Pancreas (tissue), 10 donors: ENCODE measurements around the gene SCARB1. TPM values are rescaled to one million over a fixed set of nuclear protein-coding genes. Genes with fewer than 3 reads are reported as not detected.

Source experiments
- ATAC-seq, 4 donors: fragments of 200-7000 bp; cut with Tn5 transposase; one replicate each; pipeline versions ENCODE4 v1.8.0 to v1.9.1; 2020; ENCODE audit warnings: mild to moderate bottlenecking in 4 of 4, moderate library complexity in 4 of 4
- DNase-seq, 6 donors: peaks; one replicate each; pipeline ENCODE4 v3.0.0-alpha.2; 2020
- FAIRE-seq: peaks from 2 replicates; lab custom pipeline; 2012; peaks lifted over from hg19 to GRCh38; lab: Jason Lieb, UNC
- H3K27ac ChIP-seq, 4 donors: fragments of 200-600 bp; sonication (generic); 1 replicate in 3 of 4; 2 replicates in 1 of 4; pipeline versions ENCODE4 v1.5.0 to v1.8.0; 2020
- H3K27me3 ChIP-seq, 4 donors: fragments of 200-600 bp; one replicate each; pipeline ENCODE4 v1.8.0; 2021
- H3K36me3 ChIP-seq, 3 donors: fragments of 200-600 bp; sonication (generic) in 1 of 3; one replicate each; pipeline versions ENCODE4 v1.5.0 to v1.8.0; 2020 to 2021
- H3K4me1 ChIP-seq, 3 donors: fragments of 200-600 bp; one replicate each; pipeline ENCODE4 v1.8.0; 2021
- H3K4me3 ChIP-seq, 4 donors: fragments of 200-600 bp; sonication (generic) in 2 of 4; one replicate each; pipeline versions ENCODE4 v1.5.0 to v1.8.0; 2020 to 2021
- H3K9me3 ChIP-seq, 4 donors: fragments of 200-600 bp; one replicate each; pipeline ENCODE4 v1.8.0; 2021
- CTCF ChIP-seq, 4 donors: fragments of 200-600 bp; sonication (generic) in 3 of 4; IDR thresholded peaks; one replicate each; pipeline versions ENCODE4 v1.5.0 to v1.8.0; 2021; ENCODE audit warnings: antibody characterized with exemption in 4 of 4
- WGBS, 2 donors: extraction: QIAGEN DNeasy Blood & Tissue Kit; methylation state at CpG; one replicate each; pipeline ENCODE4 v1.1.7; 2013; 5-methylcytosine and 5-hydroxymethylcytosine counted together
- intact Hi-C, 3 donors: fragments of 100-400 bp; cut with DNase I; formaldehyde crosslinking; loops; one replicate each; pipeline versions ENCODE4 v1.11.1 to v1.14.2; 2022
- polyA plus RNA-seq, 2 donors: library from polyadenylated mRNA; stranded (reverse); fragments of 200-250 nt; gene quantifications; one replicate each; pipeline ENCODE4 v1.2.3, GENCODE V29; 2013
- total RNA-seq, 6 donors: library from RNA; stranded (reverse); fragmentation: NEBNext Ultra II Directional in 4 of 6; extraction: Animal tissue kit (Norgen Biotek cat#: 25700) in 4 of 6; gene quantifications; one replicate each; pipeline versions ENCODE4 v1.2.1 to v1.2.4, GENCODE V29; 2021 to 2023
- donor health status: healthy with polysubstance abuse.
- donor health status: DM: no; HTN: no; CAD: no; lungs with moderate emphysema.
- donor health status: DM: no; HTN: no; CAD: no.
- donor health status: control.
- donor health status: control.
- donor health status: Bipolar disorder and iron deficiency.
- donor health status: DM: yes; HTN: yes; CAD: no.
- donor health status: DM: no; HTN: no; CAD: no.
- donor health status: DM: no; HTN: no; CAD: no.
- donor health status: DM: yes; HTN: yes; CAD: no.

SCARB1 gene
- total and polyA plus RNA-seq, 8 donors: 4.7 to 14.7 (median 9.6) TPM

GRCh38 chr12:124833693-124834122 lies 30.0 kb downstream of the SCARB1 start:
- WGBS, 2 donors: 77 to 86% methylated on average over 18 of the region's 18 CpGs
- intact Hi-C loops: no loop called here
- Histone ChIP-seq H3K27me3 (no peaks in the 10 kb centered on the region), H3K27ac (no peak overlapping the region), H3K9me3 (no peaks in the 10 kb centered on the region), H3K4me1 (peaks cover 4 to 15% (median 10%) of the 10 kb centered on the region in 3 donors), H3K4me3 (no peak overlapping the region), H3K36me3 (no peaks in the 10 kb centered on the region)
- FAIRE-seq: no peak
- ATAC-seq: no peak
- no peak for TF ChIP-seq CTCF (IDR thresholded peaks at IDR 0.05)
- no peak for DNase-seq

- H3K27me3 ChIP-seq: no peaks in the 10 kb centered on the region
- FAIRE-seq (no peak), DNase-seq (no peak), ATAC-seq (no peak)
- peaks cover 0 to 12% (median 2%) of the 10 kb centered on the region in 3 donors for H3K4me1 ChIP-seq
- no peak overlapping the region for H3K27ac ChIP-seq
- H3K4me3 ChIP-seq: no peak overlapping the region
- H3K9me3 ChIP-seq: no peaks in the 10 kb centered on the region
- 60 to 86% methylated on average over 4 of the region's 4 CpGs for WGBS, 2 donors
- TF ChIP-seq CTCF (IDR thresholded peaks at IDR 0.05): no peak
- H3K36me3 ChIP-seq: no peaks in the 10 kb centered on the region
- intact Hi-C loops: no loop called here
Observed at GRCh38 chr12:124832856-124833255, 30.8 kb downstream of the SCARB1 start.

- FAIRE-seq (no peak), ATAC-seq (no peak), DNase-seq (no peak)
- no peak overlapping the region for H3K4me3 ChIP-seq
- WGBS, 2 donors: 93% methylated on average over 8 of the region's 8 CpGs
- no peak for TF ChIP-seq CTCF (IDR thresholded peaks at IDR 0.05)
- H3K36me3 ChIP-seq: no peaks in the 10 kb centered on the region
- peaks cover 0 to 9% (median 0%) of the 10 kb centered on the region in 3 donors for H3K4me1 ChIP-seq
- H3K27ac ChIP-seq: no peak overlapping the region
- no peaks in the 10 kb centered on the region for H3K9me3 ChIP-seq
- no peaks in the 10 kb centered on the region for H3K27me3 ChIP-seq
- intact Hi-C loops: no loop called here
Observed at GRCh38 chr12:124831590-124831989, 32.1 kb downstream of the SCARB1 start.

- WGBS, 2 donors: 97 to 100% methylated on average over 6 of the region's 6 CpGs
- FAIRE-seq (no peak), DNase-seq (no peak), ATAC-seq (no peak)
- intact Hi-C loops: no loop called here
- Histone ChIP-seq H3K36me3 (no peaks in the 10 kb centered on the region), H3K4me3 (no peak overlapping the region), H3K27me3 (no peaks in the 10 kb centered on the region), H3K9me3 (no peaks in the 10 kb centered on the region), H3K27ac (no peak overlapping the region), H3K4me1 (peaks cover 0 to 9% (median 0%) of the 10 kb centered on the region in 3 donors)
- TF ChIP-seq CTCF (IDR thresholded peaks at IDR 0.05): no peak
Observed at GRCh38 chr12:124830306-124830705, 33.4 kb downstream of the SCARB1 start.

GRCh38 chr12:124829708-124830304 lies 33.9 kb downstream of the SCARB1 start:
- intact Hi-C loops: no loop called here
- no peak overlapping the region for H3K4me3 ChIP-seq
- DNase-seq (no peak), ATAC-seq (no peak), FAIRE-seq (no peak)
- no peaks in the 10 kb centered on the region for H3K9me3 ChIP-seq
- peaks cover 0 to 9% (median 0%) of the 10 kb centered on the region in 3 donors for H3K4me1 ChIP-seq
- no peaks in the 10 kb centered on the region for H3K36me3 ChIP-seq
- no peak overlapping the region for H3K27ac ChIP-seq
- 90 to 93% methylated on average over 4 of the region's 4 CpGs for WGBS, 2 donors
- no peaks in the 10 kb centered on the region for H3K27me3 ChIP-seq
- no peak for TF ChIP-seq CTCF (IDR thresholded peaks at IDR 0.05)
